ENCODE results near the gene NR2F1-AS1. TPM values are rescaled to one million over a fixed set of nuclear protein-coding genes. Genes with fewer than 3 reads are reported as not detected.
"Not testable (repeated sequence)": the region's sequence is repeated elsewhere in the genome, so short reads cannot be mapped to it uniquely, and the experiment has no call there.

The NR2F1-AS1 gene
- polyA plus RNA-seq, 2 of the 4 experiments (the other 2 are of a cell fraction): 5.5 to 8.3 TPM

GRCh38 chr5:93557021-93557604 lies 23.9 kb downstream of the NR2F1-AS1 start:
- ATAC-seq: no peak

GRCh38 chr5:93549594-93549993 lies 31.4 kb downstream of the NR2F1-AS1 start:
- DNase-seq (ENCODE audit: low read depth in 1 of 2, low spot score in 1 of 2); H3K4me1 ChIP-seq; FAIRE-seq; H3K4me3 ChIP-seq; ATAC-seq; H3K4me2 ChIP-seq; H3K9me3 ChIP-seq; H3K27ac ChIP-seq; CTCF ChIA-PET; POLR2A ChIA-PET: not testable (repeated sequence)
- WGBS (ENCODE audit: missing lambda C conversion rate): 85% methylated on average over 3 of the region's 3 CpGs

More at GRCh38 chr5:93557021-93557604, 23.9 kb downstream of the NR2F1-AS1 start:
- no peak overlapping the region for H3K4me2 ChIP-seq
- no peak overlapping the region for H3K4me3 ChIP-seq
- H3K9me3 ChIP-seq: no peaks in the 10 kb centered on the region
- H3K27ac ChIP-seq: no peak overlapping the region
- TF ChIP-seq RARB (CRISPR knock-in tag; IDR thresholded peaks at IDR 0.05) (no peak), POLR2A (IDR thresholded peaks at IDR 0.05; ENCODE audit: low read length) (no peak), PHF8 (IDR thresholded peaks at IDR 0.05; ENCODE audit: borderline replicate concordance, low read depth) (no peak), ESRRA (IDR thresholded peaks at IDR 0.05; ENCODE audit: borderline replicate concordance, low read length) (no peak), BCL3 (IDR thresholded peaks at IDR 0.05) (no peak), CEBPB (IDR thresholded peaks at IDR 0.05) (no peak), RCOR1 (IDR thresholded peaks at IDR 0.05; ENCODE audit: low read depth, low read length) (no peak), CHD2 (IDR thresholded peaks at IDR 0.05; ENCODE audit: low read length, partially characterized antibody) (no peak), MAX (IDR thresholded peaks at IDR 0.05) (no peak), JUN (IDR thresholded peaks at IDR 0.05) (no peak), RAD21 (conservative IDR thresholded peaks at IDR 0.05 in 1 of 2, IDR thresholded peaks at IDR 0.05 in 1 of 2) (no peak), ZSCAN20 (CRISPR knock-in tag; IDR thresholded peaks at IDR 0.05) (no peak)
- ChIA-PET POLR2A (no interaction called here), CTCF (no interaction called here)
- no peak for DNase-seq (ENCODE audit: low read depth in 1 of 2, low spot score in 1 of 2)
- no peaks in the 10 kb centered on the region for H3K4me1 ChIP-seq
- FAIRE-seq: no peak
- WGBS (ENCODE audit: missing lambda C conversion rate): 88% methylated on average over 2 of the region's 2 CpGs

DNA sequence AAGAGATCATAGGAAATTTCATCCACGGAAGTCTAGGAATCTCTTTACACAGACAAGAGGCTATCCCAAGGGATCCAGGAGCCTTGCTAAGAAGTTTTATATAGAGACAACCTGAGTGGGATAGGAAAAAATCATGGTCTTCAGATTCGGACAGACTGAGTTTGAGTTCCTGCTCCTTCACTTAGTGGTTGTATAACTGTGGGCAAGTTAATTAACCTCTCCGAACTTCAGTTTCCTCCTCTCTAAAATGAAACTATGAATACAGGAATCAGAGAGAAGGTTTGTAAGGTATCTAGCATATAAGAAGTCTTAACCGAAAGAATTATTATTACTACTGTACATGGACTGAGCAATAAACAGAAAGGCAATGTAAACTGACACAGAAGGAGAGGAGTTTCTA lies 35.1 kb downstream of the NR2F1-AS1 start:
- ChIA-PET POLR2A (no interaction called here), CTCF (no interaction called here)
- Histone ChIP-seq H3K4me1 (no peaks in the 10 kb centered on the region), H3K4me2 (no peak overlapping the region), H3K27ac (no peak overlapping the region), H3K9me3 (no peaks in the 10 kb centered on the region), H3K4me3 (no peak overlapping the region)
- FAIRE-seq (no peak), ATAC-seq (no peak), DNase-seq (ENCODE audit: low read depth in 1 of 2, low spot score in 1 of 2) (no peak)
- TF ChIP-seq RARB (CRISPR knock-in tag; IDR thresholded peaks at IDR 0.05): no peak
- TF ChIP-seq FOXS1 (CRISPR knock-in tag; IDR thresholded peaks at IDR 0.05): no peak
- TF ChIP-seq HOXA7 (CRISPR knock-in tag; IDR thresholded peaks at IDR 0.05): no peak
- TF ChIP-seq HES2 (IDR thresholded peaks at IDR 0.05): no peak
- TF ChIP-seq BHLHE40 (IDR thresholded peaks at IDR 0.05; ENCODE audit: low read depth, low read length): no peak
- no peak for TF ChIP-seq ZNF302 (CRISPR knock-in tag; IDR thresholded peaks at IDR 0.05)
- TF ChIP-seq SREBF2 (IDR thresholded peaks at IDR 0.05): no peak
- no peak for TF ChIP-seq NR3C1 (IDR thresholded peaks at IDR 0.05)
- no peak for TF ChIP-seq ZC3H11A (IDR thresholded peaks at IDR 0.05)
- no peak for TF ChIP-seq HOXB5 (CRISPR knock-in tag; IDR thresholded peaks at IDR 0.05)
- TF ChIP-seq CBX2 (IDR thresholded peaks at IDR 0.05; ENCODE audit: borderline replicate concordance, low read depth): no peak
- TF ChIP-seq, protein P1, sequence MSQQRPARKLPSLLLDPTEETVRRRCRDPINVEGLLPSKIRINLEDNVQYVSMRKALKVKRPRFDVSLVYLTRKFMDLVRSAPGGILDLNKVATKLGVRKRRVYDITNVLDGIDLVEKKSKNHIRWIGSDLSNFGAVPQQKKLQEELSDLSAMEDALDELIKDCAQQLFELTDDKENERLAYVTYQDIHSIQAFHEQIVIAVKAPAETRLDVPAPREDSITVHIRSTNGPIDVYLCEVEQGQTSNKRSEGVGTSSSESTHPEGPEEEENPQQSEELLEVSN (IDR thresholded peaks at IDR 0.05; ENCODE audit: borderline replicate concordance, low read depth): no peak
- TF ChIP-seq FOSB (CRISPR knock-in tag; IDR thresholded peaks at IDR 0.05): no peak
- no peak for TF ChIP-seq ZSCAN20 (CRISPR knock-in tag; IDR thresholded peaks at IDR 0.05)
- no peak for TF ChIP-seq CHD4 (IDR thresholded peaks at IDR 0.05; ENCODE audit: borderline replicate concordance)
- TF ChIP-seq NPAS2 (CRISPR knock-in tag; IDR thresholded peaks at IDR 0.05; ENCODE audit: borderline replicate concordance): no peak
- 74% methylated on average over 4 of the region's 4 CpGs for whole genome bisulfite sequencing (ENCODE audit: missing lambda C conversion rate)

All from A549 (cell line).